Peyer's patch (tissue), 4 donors: ENCODE results near the gene RALGPS1. TPM values are rescaled to one million over a fixed set of nuclear protein-coding genes. Genes with fewer than 3 reads are reported as not detected.
"Not testable (repeated sequence)": the region's sequence is repeated elsewhere in the genome, so short reads cannot be mapped to it uniquely, and the experiment has no call there.

Experiments
- DNase-seq, 3 donors: peaks; one replicate each; pipeline ENCODE4 v3.0.0-alpha.2; 2017 to 2019
- H3K27ac ChIP-seq, 4 donors: fragments of 200-600 bp; sonication (generic); one replicate each; pipeline ENCODE4 v1.5.1; 2016 to 2019
- H3K27me3 ChIP-seq, 2 donors: fragments of 200-600 bp; sonication (generic); one replicate each; pipeline ENCODE4 v1.5.1; 2019
- H3K36me3 ChIP-seq, 3 donors: fragments of 200-600 bp; sonication (generic); one replicate each; pipeline ENCODE4 v1.5.1; 2016 to 2019
- H3K4me1 ChIP-seq, 4 donors: fragments of 200-600 bp; sonication (generic); one replicate each; pipeline ENCODE4 v1.5.1; 2016 to 2019
- H3K4me3 ChIP-seq, 4 donors: fragments of 200-600 bp; sonication (generic); 1 replicate in 3 of 4; 2 replicates in 1 of 4; pipeline ENCODE4 v1.5.1; 2016 to 2019; ENCODE audit warnings: mild to moderate bottlenecking in 1 of 4
- H3K9me3 ChIP-seq, 4 donors: fragments of 200-600 bp; sonication (generic); one replicate each; pipeline ENCODE4 v1.5.1; 2016 to 2019; ENCODE audit warnings: mild to moderate bottlenecking in 1 of 4
- CTCF ChIP-seq, 6 experiments: fragments of 450-650 bp in 4 of 6; fragments of 200-600 bp in 2 of 6; sonication (generic) in 1 of 6; IDR thresholded peaks; one replicate each; pipeline ENCODE4 v1.5.1; 2017 to 2019; ENCODE audit warnings: antibody characterized with exemption in 6 of 6, mild to moderate bottlenecking in 3 of 6, moderate library complexity in 1 of 6
- POLR2A ChIP-seq, 2 donors: fragments of 450-650 bp; IDR thresholded peaks; one replicate each; pipeline ENCODE4 v1.5.1; 2017; ENCODE audit warnings: antibody characterized with exemption in 2 of 2, mild to moderate bottlenecking in 2 of 2, moderate library complexity in 2 of 2
- total RNA-seq, 4 donors: library from RNA; depleted of rRNA; stranded (reverse); fragments of >200 nt; gene quantifications; one replicate each; pipeline ENCODE4 v1.1.0, GENCODE V29; 2016

Gene RALGPS1
- total RNA-seq, 4 donors from 2014 or later, result 38.8 to 158 (median 141) TPM

GRCh38 chr9:127144670-127145445, 230.3 kb downstream of the RALGPS1 start:
- peak in 2 of 3 donors; percentile 34 to 66 for DNase-seq
- Histone ChIP-seq H3K36me3 (no peaks in the 10 kb centered on the region), H3K9me3 (no peaks in the 10 kb centered on the region), H3K4me3 (no peak overlapping the region), H3K4me1 (no peaks in the 10 kb centered on the region), H3K27me3 (no peaks in the 10 kb centered on the region), H3K27ac (peak overlapping the region; percentile 20 to 58 (median 48))
- no peak for TF ChIP-seq CTCF (IDR thresholded peaks at IDR 0.05)
- TF ChIP-seq POLR2A (IDR thresholded peaks at IDR 0.05), result no peak

GRCh38 chr9:127146841-127147240, 232.3 kb downstream of the RALGPS1 start:
- H3K27me3 ChIP-seq, H3K36me3 ChIP-seq, H3K9me3 ChIP-seq, H3K4me1 ChIP-seq, H3K27ac ChIP-seq, DNase-seq, H3K4me3 ChIP-seq: not testable (repeated sequence)

GRCh38 chr9:127147251-127147650, 232.7 kb downstream of the RALGPS1 start:
- Histone ChIP-seq H3K36me3 (no peaks in the 10 kb centered on the region), H3K27ac (no peak overlapping the region), H3K4me1 (no peaks in the 10 kb centered on the region), H3K4me3 (no peak overlapping the region), H3K27me3 (no peaks in the 10 kb centered on the region), H3K9me3 (no peaks in the 10 kb centered on the region)
- DNase-seq, result no peak
- TF ChIP-seq CTCF (IDR thresholded peaks at IDR 0.05) (no peak), POLR2A (IDR thresholded peaks at IDR 0.05) (no peak)

GRCh38 chr9:127148014-127148413, 233.4 kb downstream of the RALGPS1 start:
- no peak for DNase-seq
- no peaks in the 10 kb centered on the region for H3K36me3 ChIP-seq
- TF ChIP-seq CTCF (IDR thresholded peaks at IDR 0.05) (no peak), POLR2A (IDR thresholded peaks at IDR 0.05) (no peak)
- H3K9me3 ChIP-seq, result no peaks in the 10 kb centered on the region
- no peaks in the 10 kb centered on the region for H3K4me1 ChIP-seq
- no peak overlapping the region for H3K27ac ChIP-seq
- no peak overlapping the region for H3K4me3 ChIP-seq
- no peaks in the 10 kb centered on the region for H3K27me3 ChIP-seq

- Histone ChIP-seq H3K9me3 (no peaks in the 10 kb centered on the region), H3K27ac (no peak overlapping the region), H3K27me3 (no peaks in the 10 kb centered on the region), H3K36me3 (no peaks in the 10 kb centered on the region), H3K4me3 (no peak overlapping the region), H3K4me1 (peaks cover 0 to 6% (median 2%) of the 10 kb centered on the region in 4 donors)
- TF ChIP-seq CTCF (IDR thresholded peaks at IDR 0.05), result no peak
- no peak for TF ChIP-seq POLR2A (IDR thresholded peaks at IDR 0.05)
- DNase-seq, result no peak
These were observed 234.4 kb downstream of the RALGPS1 start for GRCh38 chr9:127149010-127149409.

GRCh38 chr9:127149463-127150390, 235.1 kb downstream of the RALGPS1 start:
- TF ChIP-seq CTCF (IDR thresholded peaks at IDR 0.05), result no peak
- TF ChIP-seq POLR2A (IDR thresholded peaks at IDR 0.05), result no peak
- no peaks in the 10 kb centered on the region for H3K9me3 ChIP-seq
- no peaks in the 10 kb centered on the region for H3K27me3 ChIP-seq
- no peak overlapping the region for H3K4me3 ChIP-seq
- no peak overlapping the region for H3K27ac ChIP-seq
- H3K36me3 ChIP-seq, result no peaks in the 10 kb centered on the region
- peaks cover 0 to 10% (median 6%) of the 10 kb centered on the region in 4 donors for H3K4me1 ChIP-seq
- no peak for DNase-seq
